GM12878 (cell line): ENCODE measurements around the gene DNAJC16. TPM values are rescaled to one million over a fixed set of nuclear protein-coding genes. Genes with fewer than 3 reads are reported as not detected.

ENCODE experiments used
- BRCA1 ChIP-seq: IDR thresholded peaks from 2 replicates; pipeline ENCODE4 v1.6.1; 2011; ENCODE audit warnings: low read depth, low read length, improper control_type of control experiment
- CHD1 ChIP-seq: IDR thresholded peaks from 2 replicates; pipeline ENCODE4 v1.6.1; 2012; ENCODE audit warnings: low read depth, low read length, improper control_type of control experiment
- CHD2 ChIP-seq: IDR thresholded peaks from 2 replicates; pipeline ENCODE4 v1.6.1; 2011; ENCODE audit warnings: low read depth, low read length, improper control_type of control experiment, borderline replicate concordance
- CREM ChIP-seq: IDR thresholded peaks from 2 replicates; pipeline ENCODE4 v1.6.1; 2014; ENCODE audit warnings: antibody characterized with exemption, low read depth
- HDAC2 ChIP-seq: fragments of 200-600 bp; sonication (generic); IDR thresholded peaks from 2 replicates; pipeline ENCODE4 v1.6.1; 2017
- MTA2 ChIP-seq: fragments of 450-650 bp; IDR thresholded peaks from 2 replicates; pipeline ENCODE4 v1.6.1; 2016; ENCODE audit warnings: low read depth, mild to moderate bottlenecking, moderate library complexity
- MTA3 ChIP-seq: IDR thresholded peaks from 2 replicates; pipeline ENCODE4 v1.6.1; 2012; ENCODE audit warnings: low read length, inconsistent platforms, borderline replicate concordance
- NRF1 ChIP-seq: conservative IDR thresholded peaks from 2 replicates; pipeline ENCODE4 v1.6.1; 2011; ENCODE audit warnings: mild to moderate bottlenecking, low read depth, low read length, improper control_type of control experiment
- SMARCA5 ChIP-seq: fragments of 450-650 bp; IDR thresholded peaks from 2 replicates; pipeline ENCODE4 v1.6.1; 2017; ENCODE audit warnings: mild to moderate bottlenecking
- STAT3 ChIP-seq: IDR thresholded peaks from 2 replicates; pipeline ENCODE4 v1.6.1; 2011; ENCODE audit warnings: low read depth, low read length, improper control_type of control experiment
- SUZ12 ChIP-seq: fragments of 200-600 bp; sonication (generic); IDR thresholded peaks from one replicate; pipeline ENCODE4 v1.6.1; 2018; ENCODE audit warnings: antibody characterized with exemption, mild to moderate bottlenecking; ENCODE audit not compliant: unreplicated experiment
- TARDBP ChIP-seq: IDR thresholded peaks from 2 replicates; pipeline ENCODE4 v1.6.1; 2016; ENCODE audit warnings: borderline replicate concordance
- YY1 ChIP-seq: IDR thresholded peaks from 2 replicates; pipeline ENCODE4 v1.6.1; 2011; ENCODE audit warnings: low read depth, mild to moderate bottlenecking, low read length
- ZNF274 ChIP-seq: IDR thresholded peaks from one replicate; pipeline ENCODE4 v1.8.0; 2011; ENCODE audit not compliant: insufficient read length, insufficient read depth
- polyA plus RNA-seq, 11 experiments: library from polyadenylated mRNA; depleted of rRNA in 4 of 11; unstranded in 6 of 11; stranded (reverse) in 5 of 11; fragments of >200 nt; fragmentation: Nextera tagmentation in 4 of 11; fragmentation: Illumina TruSeq in 1 of 11; extraction: Ambion mirVana in 4 of 11; extraction: Trizol in 1 of 11; gene quantifications; 1 replicate in 1 of 11; 2 replicates in 10 of 11; pipeline versions ENCODE4 v1.2.1 to v1.2.3, GENCODE V29; 2011 to 2016; ENCODE audit warnings: inconsistent platforms in 2 of 11, missing spikeins in 2 of 11, low read depth in 1 of 11
- total RNA-seq, 4 experiments: library from RNA; depleted of rRNA in 3 of 4; stranded (reverse); fragments of >200 nt in 3 of 4; fragmentation: Illumina TruSeq in 1 of 4; extraction: Trizol in 1 of 4; gene quantifications; 2 replicates each; pipeline versions ENCODE4 v1.2.1 to v1.2.3, GENCODE V29; 2013 to 2021
- TF ChIP-seq, protein P1 (sequence below): IDR thresholded peaks from 2 replicates; pipeline ENCODE4 v1.6.1; 2011; ENCODE audit warnings: borderline replicate concordance, low read depth, mild to moderate bottlenecking, moderate library complexity, mixed read lengths, low read length; ENCODE audit not compliant: insufficient read depth; ENCODE audit errors: extremely low read length
- TF ChIP-seq, protein P2 (sequence below): IDR thresholded peaks from 2 replicates; pipeline ENCODE4 v1.6.1; 2012; ENCODE audit warnings: improper control_type of control experiment, low read depth, low read length; ENCODE audit not compliant: insufficient replicate concordance
- TF ChIP-seq, protein P3 (sequence below): fragments of 450-650 bp; IDR thresholded peaks from 2 replicates; pipeline ENCODE4 v1.6.1; 2017; ENCODE audit warnings: borderline replicate concordance
- TF ChIP-seq, protein P4 (sequence below): fragments of 150-350 bp; IDR thresholded peaks from 2 replicates; pipeline ENCODE4 v1.6.1; 2014; ENCODE audit warnings: mild to moderate bottlenecking, low read depth, low read length
- TF ChIP-seq, protein P5 (sequence below): fragments of 450-650 bp; conservative IDR thresholded peaks from 2 replicates; pipeline ENCODE4 v1.6.1; 2017; ENCODE audit warnings: mild to moderate bottlenecking, moderate library complexity

The DNAJC16 gene
- total and polyA plus RNA-seq, 10 of the 15 experiments (the other 5 are each of a cell fraction or from before 2014, with no cell fraction given), result 2.4 to 12.7 (median 7.8) TPM

DNA sequence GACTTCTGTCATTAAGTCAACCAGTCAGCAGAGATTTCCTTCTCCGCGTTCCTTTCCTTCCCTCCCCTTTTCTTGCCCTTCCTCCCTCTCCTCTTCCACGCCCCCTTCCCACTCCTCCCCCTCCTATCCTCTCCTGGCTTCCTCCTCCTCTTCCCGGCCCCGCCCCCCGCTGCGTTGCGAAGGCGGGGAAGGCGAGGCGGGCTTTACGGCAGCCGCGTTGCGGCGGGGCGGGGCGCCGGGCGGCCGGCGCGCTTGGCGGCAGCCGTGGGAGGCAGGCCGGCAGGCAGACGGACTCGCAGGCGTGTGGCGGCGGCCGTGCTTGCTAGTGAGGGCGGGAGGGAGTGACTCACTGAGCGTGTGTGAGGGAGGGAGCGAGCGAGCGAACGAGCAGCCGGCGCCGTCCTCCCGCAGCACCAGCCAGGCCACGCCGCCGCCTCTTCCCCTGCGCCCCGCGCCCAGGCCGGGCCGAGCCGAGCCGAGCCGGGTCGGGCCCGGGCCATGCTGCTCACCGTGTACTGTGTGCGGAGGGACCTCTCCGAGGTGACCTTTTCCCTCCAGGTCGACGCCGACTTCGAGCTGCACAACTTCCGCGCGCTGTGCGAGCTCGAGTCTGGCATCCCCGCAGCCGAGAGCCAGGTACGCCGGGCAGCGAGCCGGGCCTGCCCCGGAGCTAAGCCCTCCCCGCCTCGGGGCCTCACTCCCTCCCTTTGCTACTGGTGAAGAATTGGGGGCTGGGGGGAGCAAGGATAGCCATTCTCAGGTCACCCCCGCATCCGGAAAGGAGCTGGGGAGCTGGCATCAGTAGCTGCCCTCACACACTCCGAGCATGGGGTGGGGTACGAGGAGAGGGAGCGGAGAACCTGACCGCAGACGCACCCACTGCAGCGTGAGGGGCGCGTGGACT lies 90.8 kb downstream of the DNAJC16 start, which contains the start of gene DDI2 (continued):
- TF ChIP-seq, protein P1, sequence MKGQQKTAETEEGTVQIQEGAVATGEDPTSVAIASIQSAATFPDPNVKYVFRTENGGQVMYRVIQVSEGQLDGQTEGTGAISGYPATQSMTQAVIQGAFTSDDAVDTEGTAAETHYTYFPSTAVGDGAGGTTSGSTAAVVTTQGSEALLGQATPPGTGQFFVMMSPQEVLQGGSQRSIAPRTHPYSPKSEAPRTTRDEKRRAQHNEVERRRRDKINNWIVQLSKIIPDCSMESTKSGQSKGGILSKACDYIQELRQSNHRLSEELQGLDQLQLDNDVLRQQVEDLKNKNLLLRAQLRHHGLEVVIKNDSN, result no peak
- TF ChIP-seq, protein P2, sequence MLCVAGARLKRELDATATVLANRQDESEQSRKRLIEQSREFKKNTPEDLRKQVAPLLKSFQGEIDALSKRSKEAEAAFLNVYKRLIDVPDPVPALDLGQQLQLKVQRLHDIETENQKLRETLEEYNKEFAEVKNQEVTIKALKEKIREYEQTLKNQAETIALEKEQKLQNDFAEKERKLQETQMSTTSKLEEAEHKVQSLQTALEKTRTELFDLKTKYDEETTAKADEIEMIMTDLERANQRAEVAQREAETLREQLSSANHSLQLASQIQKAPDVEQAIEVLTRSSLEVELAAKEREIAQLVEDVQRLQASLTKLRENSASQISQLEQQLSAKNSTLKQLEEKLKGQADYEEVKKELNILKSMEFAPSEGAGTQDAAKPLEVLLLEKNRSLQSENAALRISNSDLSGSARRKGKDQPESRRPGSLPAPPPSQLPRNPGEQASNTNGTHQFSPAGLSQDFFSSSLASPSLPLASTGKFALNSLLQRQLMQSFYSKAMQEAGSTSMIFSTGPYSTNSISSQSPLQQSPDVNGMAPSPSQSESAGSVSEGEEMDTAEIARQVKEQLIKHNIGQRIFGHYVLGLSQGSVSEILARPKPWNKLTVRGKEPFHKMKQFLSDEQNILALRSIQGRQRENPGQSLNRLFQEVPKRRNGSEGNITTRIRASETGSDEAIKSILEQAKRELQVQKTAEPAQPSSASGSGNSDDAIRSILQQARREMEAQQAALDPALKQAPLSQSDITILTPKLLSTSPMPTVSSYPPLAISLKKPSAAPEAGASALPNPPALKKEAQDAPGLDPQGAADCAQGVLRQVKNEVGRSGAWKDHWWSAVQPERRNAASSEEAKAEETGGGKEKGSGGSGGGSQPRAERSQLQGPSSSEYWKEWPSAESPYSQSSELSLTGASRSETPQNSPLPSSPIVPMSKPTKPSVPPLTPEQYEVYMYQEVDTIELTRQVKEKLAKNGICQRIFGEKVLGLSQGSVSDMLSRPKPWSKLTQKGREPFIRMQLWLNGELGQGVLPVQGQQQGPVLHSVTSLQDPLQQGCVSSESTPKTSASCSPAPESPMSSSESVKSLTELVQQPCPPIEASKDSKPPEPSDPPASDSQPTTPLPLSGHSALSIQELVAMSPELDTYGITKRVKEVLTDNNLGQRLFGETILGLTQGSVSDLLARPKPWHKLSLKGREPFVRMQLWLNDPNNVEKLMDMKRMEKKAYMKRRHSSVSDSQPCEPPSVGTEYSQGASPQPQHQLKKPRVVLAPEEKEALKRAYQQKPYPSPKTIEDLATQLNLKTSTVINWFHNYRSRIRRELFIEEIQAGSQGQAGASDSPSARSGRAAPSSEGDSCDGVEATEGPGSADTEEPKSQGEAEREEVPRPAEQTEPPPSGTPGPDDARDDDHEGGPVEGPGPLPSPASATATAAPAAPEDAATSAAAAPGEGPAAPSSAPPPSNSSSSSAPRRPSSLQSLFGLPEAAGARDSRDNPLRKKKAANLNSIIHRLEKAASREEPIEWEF, result no peak
- TF ChIP-seq NRF1 (no peak), CHD1 (no peak), SUZ12 (no peak), TARDBP (no peak), SMARCA5 (peak; percentile 92), STAT3 (no peak), HDAC2 (no peak), YY1 (no peak), ZNF274 (no peak), MTA2 (0 out of 2 replicates have a peak, but pooled peaks have one; percentile 41), CREM (no peak), BRCA1 (no peak), MTA3 (no peak), CHD2 (peak; percentile 71)
- TF ChIP-seq, protein P3, sequence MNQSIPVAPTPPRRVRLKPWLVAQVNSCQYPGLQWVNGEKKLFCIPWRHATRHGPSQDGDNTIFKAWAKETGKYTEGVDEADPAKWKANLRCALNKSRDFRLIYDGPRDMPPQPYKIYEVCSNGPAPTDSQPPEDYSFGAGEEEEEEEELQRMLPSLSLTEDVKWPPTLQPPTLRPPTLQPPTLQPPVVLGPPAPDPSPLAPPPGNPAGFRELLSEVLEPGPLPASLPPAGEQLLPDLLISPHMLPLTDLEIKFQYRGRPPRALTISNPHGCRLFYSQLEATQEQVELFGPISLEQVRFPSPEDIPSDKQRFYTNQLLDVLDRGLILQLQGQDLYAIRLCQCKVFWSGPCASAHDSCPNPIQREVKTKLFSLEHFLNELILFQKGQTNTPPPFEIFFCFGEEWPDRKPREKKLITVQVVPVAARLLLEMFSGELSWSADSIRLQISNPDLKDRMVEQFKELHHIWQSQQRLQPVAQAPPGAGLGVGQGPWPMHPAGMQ, result no peak
- TF ChIP-seq, protein P4, sequence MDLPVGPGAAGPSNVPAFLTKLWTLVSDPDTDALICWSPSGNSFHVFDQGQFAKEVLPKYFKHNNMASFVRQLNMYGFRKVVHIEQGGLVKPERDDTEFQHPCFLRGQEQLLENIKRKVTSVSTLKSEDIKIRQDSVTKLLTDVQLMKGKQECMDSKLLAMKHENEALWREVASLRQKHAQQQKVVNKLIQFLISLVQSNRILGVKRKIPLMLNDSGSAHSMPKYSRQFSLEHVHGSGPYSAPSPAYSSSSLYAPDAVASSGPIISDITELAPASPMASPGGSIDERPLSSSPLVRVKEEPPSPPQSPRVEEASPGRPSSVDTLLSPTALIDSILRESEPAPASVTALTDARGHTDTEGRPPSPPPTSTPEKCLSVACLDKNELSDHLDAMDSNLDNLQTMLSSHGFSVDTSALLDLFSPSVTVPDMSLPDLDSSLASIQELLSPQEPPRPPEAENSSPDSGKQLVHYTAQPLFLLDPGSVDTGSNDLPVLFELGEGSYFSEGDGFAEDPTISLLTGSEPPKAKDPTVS, result no peak
- TF ChIP-seq, protein P5, sequence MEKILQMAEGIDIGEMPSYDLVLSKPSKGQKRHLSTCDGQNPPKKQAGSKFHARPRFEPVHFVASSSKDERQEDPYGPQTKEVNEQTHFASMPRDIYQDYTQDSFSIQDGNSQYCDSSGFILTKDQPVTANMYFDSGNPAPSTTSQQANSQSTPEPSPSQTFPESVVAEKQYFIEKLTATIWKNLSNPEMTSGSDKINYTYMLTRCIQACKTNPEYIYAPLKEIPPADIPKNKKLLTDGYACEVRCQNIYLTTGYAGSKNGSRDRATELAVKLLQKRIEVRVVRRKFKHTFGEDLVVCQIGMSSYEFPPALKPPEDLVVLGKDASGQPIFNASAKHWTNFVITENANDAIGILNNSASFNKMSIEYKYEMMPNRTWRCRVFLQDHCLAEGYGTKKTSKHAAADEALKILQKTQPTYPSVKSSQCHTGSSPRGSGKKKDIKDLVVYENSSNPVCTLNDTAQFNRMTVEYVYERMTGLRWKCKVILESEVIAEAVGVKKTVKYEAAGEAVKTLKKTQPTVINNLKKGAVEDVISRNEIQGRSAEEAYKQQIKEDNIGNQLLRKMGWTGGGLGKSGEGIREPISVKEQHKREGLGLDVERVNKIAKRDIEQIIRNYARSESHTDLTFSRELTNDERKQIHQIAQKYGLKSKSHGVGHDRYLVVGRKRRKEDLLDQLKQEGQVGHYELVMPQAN, result peak; percentile 89
